SW480 (cell line): ENCODE measurements around the gene TOM1.
"Not testable (repeated sequence)": the region's sequence is repeated elsewhere in the genome, so short reads cannot be mapped to it uniquely, and the experiment has no call there.

Experiments
- DNase-seq: peaks from one replicate; pipeline ENCODE4 v3.0.0-alpha.2; 2016; ENCODE audit warnings: low spot score

The TOM1 gene

DNA sequence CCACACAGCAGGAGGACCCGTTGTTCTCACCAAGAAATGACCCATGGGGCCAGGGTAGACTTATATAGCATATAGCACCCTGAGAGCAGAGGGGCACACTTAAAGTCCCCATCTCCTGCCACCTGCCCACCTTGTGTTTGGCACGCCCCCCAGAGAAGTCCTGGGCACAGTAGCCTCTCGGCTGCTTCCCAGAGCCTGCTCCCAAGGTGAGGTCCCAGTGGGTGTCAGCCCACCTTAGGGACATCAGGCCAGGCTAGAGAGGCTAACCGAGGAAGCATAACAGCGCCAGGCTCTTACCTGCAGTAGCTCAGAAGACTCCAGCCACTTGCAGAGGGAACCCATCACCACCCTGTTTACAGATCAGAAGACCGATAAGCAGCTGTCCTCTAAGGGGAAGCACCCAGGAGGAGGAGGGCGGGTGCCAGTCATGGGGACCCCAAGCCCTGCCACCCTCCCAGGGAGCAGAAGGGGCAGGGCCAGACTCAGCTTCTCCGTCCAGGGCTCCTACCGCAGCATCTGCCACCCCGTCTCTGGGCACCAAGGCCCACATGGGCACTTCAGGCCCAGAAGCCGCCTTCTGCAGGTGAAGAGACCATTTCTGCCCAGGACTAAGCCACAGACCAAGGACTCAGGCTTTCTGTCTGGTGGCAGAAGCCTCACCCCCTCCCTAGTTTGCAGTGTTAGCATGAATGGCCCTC, 46.3 kb downstream of the TOM1 start:
- DNase-seq: no peak

DNA sequence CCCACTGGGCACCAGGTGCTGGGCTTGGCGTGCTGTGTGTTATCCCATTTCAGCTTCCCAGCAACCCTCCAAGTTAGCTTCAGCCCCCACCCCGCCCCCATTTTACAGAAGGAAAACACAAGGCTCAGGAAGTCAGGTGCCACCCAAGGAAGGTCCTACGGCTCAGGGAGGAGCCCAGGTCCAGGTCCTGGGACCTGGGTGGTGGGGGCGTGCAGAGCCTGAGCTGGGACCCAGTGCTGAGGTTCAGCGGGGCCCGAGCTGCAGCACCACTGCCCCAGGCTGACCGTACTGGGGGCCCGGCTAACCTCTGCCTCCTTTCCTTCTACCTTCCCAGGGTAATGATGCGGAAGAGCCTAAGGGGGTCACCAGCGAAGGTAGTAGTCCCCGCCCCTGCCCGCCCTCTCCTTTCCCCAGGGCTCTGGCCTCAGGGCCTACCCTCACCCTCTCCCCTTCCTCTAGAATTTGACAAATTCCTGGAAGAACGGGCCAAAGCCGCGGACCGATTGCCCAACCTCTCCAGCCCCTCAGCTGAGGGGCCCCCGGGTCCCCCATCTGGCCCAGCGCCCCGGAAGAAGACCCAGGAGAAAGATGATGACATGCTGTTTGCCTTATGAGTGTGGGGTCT, 47.0 kb downstream of the TOM1 start:
- no peak for DNase-seq

DNA sequence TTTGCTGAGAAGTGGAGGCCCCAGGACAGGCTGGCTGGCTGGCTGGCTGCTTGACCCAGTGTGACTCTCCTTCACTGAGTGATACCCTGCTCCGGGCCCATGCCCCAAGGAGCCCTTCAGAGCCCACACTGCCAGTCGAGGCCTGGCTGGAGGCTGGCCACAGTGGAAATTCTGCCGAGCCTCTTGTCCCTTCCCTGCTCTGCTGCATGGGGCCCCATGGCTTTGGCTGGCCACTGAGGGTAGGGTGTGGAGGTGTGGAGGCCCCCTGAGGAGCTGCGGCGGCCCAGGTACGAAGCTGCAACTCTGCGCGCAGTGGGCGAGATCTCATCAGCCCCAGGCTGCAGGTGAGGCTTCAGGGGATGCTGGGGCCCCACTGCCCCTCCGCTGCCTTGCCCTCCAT, 47.8 kb downstream of the TOM1 start:
- no peak for DNase-seq

DNA sequence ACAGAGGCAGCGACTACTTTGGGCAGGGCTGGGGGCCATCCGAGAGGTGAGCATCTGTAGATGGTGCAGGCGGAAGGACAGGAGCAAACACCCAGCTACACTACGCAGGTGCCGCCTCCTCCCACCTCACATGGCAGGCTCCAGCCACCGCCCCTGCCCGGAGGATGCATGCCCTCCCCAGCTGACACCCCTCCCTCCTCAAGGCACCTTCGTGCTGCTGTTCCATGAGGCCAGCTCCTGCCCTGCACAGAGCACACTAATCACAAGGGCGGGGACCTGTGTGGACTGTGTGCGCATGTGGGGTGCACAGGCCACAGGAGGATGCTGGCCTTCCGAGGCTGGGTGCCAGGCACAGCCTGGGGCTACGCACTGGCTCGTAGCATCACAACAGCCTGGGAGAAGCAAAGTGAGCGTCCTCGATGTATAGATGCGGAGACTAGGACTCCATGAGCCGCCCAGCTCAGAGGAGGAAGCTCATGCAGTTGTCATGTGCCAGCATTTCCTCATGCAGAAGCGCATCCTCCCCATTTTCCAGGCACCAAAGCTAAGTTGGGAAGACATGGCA, 48.4 kb downstream of the TOM1 start:
- no peak for DNase-seq

DNA sequence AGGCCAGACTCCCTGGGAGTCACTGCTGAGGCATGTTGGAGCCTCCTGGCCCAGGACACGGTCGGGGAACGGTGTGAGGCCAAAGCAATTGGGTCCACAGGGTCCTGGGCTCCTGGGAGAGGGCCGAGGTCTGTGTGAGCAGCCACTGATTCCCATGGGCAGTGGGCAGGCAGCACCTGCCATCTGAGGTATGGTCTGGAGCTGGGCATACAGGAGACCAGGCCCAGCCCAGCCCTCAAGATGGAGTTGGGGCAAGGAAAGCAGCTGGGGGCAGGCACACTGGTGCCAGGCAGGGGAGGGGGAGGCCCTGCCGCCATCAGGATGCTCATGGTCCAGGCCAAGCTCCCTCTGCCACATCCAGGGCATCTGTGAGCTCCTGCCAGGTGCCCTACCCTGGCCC, 49.0 kb downstream of the TOM1 start:
- DNase-seq: no peak

DNA sequence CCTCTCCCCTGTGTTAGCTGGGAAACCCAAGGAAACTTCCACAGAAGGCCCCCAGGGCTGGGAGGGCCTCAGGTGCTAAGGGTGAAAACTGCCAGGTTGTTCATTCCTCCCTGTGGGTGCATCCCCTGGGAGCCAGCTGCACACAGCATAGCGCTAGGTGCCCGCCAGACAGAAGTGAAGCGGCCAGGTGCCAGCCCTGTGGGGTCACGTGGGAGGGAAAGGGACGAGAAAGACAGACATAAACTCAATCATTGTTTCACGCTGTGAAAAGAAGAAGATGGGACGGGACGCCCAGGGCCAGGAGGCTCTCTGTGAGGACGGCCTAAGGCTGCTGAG, 49.6 kb downstream of the TOM1 start:
- DNase-seq: no peak

DNA sequence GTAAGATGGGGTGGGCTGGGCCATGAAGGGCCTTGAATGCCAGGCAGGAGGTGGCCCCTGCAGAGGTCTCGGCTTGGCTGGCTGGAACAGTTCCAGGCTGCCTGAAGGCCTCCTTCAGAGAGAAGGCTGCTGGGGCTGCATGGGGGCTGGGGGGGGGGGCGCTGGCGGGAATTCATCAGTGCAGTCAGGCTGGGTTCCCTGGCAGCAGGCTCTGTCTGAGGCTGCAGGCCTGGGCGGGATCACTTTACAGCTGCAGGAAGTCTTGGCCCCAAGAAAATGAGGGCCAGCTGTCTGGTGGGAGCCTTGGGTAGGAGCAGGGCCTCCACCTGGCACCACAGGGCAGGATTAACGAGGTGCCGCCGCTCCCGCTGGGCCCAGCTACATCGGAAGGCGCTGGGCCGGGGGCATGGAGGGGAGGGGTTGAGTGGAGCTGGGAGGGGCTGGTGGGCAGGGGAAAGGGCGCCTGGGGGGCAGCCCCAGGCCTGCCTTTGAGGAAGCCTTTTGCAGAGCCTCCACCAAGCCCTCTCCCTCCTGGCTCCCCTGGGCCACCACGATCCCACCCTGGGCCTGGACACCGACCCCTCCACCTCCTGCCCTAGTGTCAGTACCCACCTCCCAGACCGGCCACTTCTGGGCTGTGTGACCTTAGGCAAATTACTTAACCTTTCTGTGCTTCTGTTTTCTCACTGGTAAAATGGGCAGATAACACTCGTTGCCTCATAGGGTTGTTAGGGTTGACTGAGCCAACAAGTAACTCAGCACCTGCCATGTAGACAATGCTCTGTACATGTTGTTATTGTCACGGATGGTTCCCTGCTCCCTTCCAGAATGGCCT, 50.2 kb downstream of the TOM1 start:
- DNase-seq: no peak

DNA sequence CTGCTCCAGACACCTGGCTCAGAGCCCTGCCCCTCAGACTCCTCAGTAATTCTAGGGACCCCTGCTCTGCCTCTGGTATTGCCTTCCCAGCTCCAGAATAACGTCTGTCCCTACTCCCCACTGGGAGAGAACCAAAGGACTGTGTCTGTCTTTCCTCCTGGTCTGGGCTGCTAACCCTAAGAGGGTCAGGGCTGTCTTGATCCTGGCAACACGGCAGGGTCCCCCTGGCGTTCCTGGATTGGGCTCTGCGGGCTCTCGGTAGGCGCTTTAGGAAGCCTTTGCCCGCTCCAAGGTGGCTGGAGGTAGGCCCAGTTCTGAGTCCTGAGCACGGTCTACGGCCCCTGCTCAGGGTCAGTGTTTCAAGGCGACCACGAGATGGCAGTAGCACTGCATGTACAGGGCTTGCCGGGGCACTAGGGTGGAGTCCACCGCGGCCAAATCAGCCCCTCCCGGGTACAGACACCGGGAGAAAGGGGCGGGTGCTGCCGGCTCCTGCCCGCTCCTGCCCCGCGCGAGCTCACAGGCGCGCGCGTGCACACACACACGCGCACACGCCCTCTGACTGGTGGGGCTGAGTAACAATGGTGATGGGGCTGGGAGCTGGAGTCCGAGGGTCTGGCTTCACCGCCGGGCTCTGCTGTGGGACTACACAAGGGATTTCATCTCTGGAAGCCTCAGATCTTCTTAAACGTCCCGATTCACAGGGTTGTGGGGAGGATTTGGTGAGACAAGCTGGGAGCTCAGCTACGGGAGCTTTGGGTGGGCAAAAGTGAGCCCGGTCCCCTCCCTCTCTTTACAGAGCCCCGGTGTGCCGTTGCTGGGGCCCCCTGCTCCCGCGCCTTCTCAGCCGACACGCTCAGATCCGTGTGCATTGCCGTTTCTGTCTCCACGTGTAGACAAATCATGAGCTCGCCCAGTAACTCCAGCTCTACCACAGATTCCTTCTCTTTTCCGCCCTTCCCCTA, 51.1 kb downstream of the TOM1 start:
- DNase-seq: peak; percentile 82

DNA sequence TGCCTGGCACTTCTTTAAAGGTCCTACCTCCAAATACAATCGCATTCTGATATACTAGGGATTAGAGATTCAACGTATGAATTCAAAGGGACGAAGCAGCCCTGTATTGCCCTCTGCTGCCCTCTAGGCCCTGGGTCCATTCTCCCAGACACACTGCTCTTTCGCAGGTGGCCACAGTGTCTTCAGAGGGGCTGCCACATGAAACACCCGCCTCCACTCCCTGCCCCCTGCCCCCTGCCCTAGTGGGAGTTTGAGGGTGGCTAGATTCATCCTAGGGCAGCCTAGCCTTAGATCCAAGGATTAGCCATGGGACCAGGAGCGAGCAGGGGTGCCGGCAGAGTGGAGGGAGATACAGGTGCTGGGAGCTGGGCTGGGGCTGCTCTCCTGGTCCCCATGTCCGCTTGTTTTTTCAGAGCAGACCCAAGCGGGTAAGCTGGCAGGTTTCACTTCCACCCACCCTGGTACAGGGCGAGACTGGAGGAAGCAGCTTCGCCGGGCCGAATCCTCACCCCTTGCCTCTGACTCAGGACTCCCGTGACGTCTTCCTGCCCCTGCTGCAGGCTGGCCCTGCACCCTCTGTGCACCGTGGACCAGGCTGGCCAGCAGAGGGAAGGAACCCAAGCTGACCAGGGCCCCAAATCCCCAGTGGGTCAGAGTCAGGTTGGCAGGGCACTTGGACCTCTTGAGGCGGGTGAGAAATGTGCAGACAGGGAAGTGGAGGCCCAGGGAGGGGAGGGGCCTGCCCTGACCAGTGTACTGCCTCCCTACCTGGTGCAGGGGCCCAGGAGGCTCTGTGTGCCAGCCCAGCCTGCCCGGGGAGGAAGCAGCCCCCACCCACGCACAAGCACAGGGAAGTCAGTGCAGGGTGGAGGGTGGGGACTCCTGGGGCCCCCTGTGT, 52.8 kb downstream of the TOM1 start:
- no peak for DNase-seq

DNA sequence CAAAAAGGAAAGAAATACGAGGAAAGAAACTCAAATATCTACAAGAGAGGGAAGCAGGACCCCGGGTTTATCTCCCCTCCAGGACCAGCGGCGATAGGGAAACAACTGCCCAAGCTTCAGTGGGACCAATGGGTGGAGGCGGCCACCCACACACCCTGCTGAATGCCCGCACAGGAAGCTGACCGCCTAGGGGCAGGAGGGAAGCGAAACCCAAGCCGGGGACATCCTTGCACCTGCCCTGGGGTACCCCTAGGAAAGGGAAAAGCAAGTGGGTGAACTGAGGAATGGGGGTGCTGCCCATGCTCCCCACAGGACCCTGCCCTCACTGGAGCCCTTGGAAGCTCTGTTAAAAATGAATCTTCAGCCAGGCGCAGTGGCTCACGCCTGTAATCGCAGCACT, 53.6 kb downstream of the TOM1 start:
- no peak for DNase-seq

DNA sequence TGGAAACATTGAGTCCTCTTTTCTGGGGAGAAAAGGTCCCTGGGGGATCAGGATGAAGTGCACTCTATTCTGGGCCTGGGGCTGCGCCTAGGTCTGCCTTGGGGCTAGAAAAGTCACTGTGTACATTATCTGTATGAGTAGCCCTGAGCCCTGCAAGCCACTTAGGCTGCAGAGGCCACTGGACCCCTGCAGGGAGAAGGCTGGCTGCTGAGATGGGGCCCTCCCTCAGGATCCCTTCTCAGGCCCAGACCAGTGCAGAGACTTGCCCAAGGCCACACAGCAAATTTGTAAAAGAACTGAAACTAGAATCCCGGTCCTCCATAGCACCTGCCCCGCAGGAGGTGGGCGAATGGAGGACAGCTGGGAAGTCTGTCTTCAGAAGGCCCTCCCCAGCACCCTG, 54.4 kb downstream of the TOM1 start:
- no peak for DNase-seq

DNA sequence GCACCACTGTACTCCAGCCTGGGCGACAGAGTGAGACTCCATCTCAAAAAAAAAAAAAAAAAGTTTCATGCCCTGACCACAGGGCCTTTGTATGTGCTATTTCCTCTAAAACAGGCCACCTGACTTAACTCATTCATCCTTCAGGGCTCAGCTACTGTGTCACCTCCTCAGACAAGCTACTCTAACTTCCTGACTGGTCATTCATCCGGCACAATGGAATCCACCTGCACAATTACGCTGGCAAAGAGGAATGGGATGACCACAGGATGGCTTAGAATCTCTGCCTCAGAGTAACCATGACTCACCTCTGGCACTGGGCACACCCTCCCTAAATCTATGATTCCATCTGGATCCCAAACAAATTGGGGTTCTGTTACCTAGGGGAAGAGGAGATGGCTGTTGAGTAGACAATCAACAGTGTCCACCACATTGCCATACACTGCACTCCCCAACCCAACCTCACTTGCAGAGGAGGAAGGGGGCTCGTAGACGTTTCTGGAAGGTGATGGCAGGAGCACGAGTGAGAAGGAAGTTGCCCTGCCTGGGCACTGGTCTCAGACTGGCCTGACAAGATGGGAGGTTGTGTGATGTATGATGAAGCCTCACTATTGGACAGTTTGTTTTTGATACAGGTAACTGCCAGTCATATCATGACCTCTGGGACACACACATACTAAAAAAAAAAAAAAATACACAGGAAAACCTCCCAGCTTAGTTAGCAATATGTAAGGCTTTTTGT, 58.4 kb downstream of the TOM1 start:
- DNase-seq: peak; percentile 84

DNA sequence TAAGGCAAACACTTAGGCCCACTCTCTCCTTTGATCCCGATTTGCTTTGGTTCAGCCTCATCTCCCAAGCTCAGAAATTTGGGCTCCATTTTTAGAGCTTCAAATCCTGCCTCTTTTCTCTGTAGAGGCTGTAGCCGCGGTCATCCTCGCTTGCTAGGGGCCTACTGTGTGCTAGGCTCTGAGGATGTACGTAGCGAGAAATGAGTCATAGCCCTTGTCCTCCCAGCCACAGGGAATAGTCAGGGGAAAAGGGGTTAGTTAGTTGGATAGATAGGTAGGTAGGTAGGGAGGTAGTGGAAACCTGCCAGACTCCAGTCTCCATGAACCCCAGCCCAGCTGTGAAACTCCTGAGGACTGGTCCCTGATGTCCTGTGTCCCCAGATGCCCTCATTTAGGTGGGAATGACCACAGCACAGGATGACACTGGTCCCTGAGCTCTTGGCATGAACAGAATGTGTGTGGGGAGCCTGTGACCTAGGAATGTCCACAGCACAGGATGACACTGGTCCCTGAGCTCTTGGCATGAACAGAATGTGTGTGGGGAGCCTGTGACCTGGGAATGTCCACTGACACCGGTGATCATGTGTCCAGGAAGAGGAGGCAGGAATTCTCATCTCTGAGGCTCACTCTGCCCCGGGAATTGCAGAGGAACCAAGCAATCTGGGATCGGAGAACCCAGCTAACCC, 59.8 kb downstream of the TOM1 start:
- no peak for DNase-seq

DNA sequence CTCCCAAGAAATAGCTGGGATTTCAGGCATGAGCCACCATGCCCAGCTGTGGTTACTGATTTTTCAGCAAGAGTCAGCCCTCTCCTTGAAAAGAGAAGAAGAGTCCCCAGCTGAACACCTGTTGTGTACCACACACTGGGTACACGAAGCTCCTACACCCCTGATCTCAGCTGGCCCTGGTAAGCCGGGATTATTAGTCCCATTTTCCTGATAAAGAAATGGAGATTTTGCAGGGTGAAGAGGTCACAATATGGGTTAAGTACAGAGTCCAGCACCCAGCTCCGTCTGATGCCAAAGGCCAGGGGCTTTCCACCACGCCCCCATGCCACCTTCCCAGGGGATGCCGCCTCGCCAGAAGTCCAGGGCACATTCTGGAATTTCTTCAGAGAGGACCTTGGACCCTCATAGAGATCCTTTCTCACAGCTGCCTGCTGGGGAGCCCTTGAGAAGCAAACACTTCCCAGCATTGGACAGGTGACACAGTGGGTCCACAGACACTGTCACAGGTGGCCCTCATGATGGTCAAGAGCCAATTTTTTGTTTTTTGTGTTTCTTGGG, 61.4 kb downstream of the TOM1 start:
- no peak for DNase-seq

DNA sequence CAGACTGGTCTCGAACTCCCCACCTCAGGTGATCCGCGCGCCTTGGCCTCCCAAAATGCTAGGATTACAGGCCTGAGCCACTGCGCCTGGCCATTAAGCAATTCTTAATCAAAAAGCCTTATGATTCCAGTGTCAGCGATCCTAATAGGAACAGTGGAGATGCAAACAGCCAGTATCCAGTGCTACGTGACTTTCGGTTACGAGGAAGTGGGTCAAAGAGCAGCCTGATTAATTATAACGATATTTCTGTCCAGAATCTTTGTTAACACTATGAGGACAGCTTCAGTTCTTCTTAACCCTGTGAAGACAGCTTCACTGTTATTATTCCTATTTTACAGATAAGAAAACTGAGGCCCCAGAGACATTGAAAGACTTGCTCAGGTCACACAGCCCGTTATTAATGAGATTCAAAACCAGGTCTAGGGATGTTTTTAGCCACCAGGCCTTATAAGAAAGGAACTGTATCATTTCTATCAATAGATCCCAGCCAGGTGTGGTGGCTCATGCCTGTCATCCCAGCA, 63.9 kb downstream of the TOM1 start:
- DNase-seq: no peak

DNA sequence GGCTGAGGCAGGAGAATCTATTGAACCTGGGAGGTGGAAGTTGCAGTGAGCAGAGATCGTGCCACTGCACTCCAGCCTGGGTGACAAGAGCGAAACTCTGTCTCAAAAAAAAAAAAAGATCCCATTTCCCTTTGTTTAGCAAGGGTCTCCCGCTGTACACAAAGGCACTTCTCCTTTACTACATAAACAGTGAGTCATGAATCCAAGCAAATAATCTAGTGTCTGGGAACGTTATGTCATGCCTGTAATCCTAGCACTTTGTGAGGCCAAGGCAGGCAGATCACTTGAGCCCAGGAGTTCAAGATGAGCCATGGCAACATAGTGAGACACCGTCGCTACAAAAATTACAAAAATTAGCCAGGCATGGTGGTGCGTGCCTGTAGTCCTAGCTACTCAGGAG, 64.5 kb downstream of the TOM1 start:
- DNase-seq: not testable (repeated sequence)

DNA sequence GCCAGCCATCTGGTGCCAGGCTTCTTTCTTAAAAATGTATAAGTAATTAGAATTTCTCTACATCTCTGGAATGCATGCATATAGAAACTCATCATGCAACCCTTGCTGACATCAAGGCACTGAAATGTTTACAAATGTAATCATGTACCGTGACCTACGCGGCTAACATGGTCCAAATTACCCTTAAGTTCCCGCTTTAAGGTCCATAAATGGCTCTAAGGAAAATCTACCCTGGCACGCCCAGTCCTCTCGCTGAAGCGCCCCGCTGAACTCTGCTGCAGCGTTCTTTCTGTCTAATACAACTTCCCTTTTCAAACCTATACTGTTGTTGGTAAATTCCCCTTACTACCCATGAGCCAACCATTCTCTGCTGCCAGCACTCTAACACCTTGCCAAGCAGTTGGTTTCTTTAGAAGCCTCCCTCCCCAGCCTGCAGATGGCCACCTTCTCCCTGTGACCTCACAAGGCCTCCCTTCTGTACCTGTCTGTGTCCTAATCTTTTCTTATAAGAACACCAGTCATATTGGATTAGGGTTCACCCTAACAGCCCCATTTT, 67.7 kb downstream of the TOM1 start:
- no peak for DNase-seq

DNA sequence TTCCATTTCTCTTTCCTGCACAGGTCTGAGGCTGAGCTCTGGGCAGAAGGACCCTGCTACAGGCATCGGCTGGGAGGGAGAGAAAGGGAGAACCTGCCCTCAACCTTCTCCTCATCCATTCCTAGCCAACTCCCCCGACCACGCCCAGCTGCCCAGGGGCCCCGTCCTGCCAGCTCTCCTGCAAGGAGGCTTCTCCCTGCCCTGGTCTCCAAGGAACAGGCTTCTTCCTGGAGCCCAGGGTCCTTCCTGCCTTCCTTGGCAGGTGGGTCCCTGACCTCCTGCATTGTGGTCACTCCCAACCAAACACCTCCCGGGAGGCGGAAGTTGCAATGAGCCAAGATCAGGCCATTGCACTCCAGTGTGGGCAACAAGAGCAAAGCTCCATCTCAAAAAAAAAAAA, 68.7 kb downstream of the TOM1 start:
- DNase-seq: no peak

DNA sequence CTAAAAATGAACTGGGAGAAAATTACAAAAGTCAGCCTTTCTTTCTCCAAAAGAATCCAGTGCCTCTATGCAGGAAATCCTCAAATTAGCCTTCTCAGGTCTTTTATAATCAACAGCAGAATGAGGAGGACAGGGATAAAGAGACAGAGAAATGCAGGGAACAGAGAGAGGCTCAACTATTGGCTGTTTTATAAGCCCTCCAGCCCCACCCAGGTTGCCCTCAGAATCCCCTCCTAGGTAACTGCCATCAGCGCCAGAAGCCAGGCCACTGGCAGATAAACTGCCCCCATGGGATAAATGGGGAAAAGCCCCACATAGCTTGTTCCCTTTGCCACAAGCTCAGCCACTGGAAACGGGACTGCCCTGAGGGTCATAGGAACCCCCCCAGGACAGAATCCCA, 70.3 kb downstream of the TOM1 start:
- no peak for DNase-seq
